K562 (cell line): Measurements from ENCODE around the gene HS3ST3A1. TPM values are rescaled to one million over a fixed set of nuclear protein-coding genes. Genes with fewer than 3 reads are reported as not detected.

Experiments
- DDX20 ChIP-seq: fragments of 450-650 bp; IDR thresholded peaks from 2 replicates; pipeline ENCODE4 v1.6.1; 2016; ENCODE audit warnings: missing genetic modification characterization, low read depth, mild to moderate bottlenecking, missing compliant biosample characterization, moderate library complexity
- DMBX1 ChIP-seq: fragments of 250-450 bp; sonication (Bioruptor Pico); IDR thresholded peaks from 2 replicates; pipeline ENCODE4 v1.8.0; 2022; ENCODE audit warnings: inconsistent platforms, mild to moderate bottlenecking, moderate library complexity, borderline replicate concordance
- E2F3 ChIP-seq: fragments of 250-450 bp; sonication (Bioruptor Pico); IDR thresholded peaks from 2 replicates; pipeline ENCODE4 v1.4.0; 2020; ENCODE audit warnings: mild to moderate bottlenecking
- ELF2 ChIP-seq: fragments of 250-450 bp; sonication (Bioruptor Pico); IDR thresholded peaks from 2 replicates; pipeline ENCODE4 v1.5.0; 2021; ENCODE audit warnings: mild to moderate bottlenecking
- MCM5 ChIP-seq: fragments of 450-650 bp; IDR thresholded peaks from 2 replicates; pipeline ENCODE4 v1.6.1; 2016; ENCODE audit warnings: low read depth
- MTA3 ChIP-seq: fragments of 450-650 bp; formaldehyde crosslinking; IDR thresholded peaks from 2 replicates; pipeline ENCODE4 v1.6.1; 2017; ENCODE audit warnings: mild to moderate bottlenecking, borderline replicate concordance
- MYNN ChIP-seq, 2 experiments: sonication (generic); formaldehyde crosslinking in 1 of 2; IDR thresholded peaks; 2 replicates each; pipeline versions ENCODE4 v1.5.0 to v1.6.1; 2016 to 2020; ENCODE audit warnings: antibody characterized with exemption in 1 of 2, missing genetic modification reagents in 1 of 2
- NONO ChIP-seq, 2 experiments: fragments of 200-400 bp in 1 of 2; fragments of 450-650 bp in 1 of 2; formaldehyde crosslinking in 1 of 2; IDR thresholded peaks; 2 replicates each; pipeline ENCODE4 v1.6.1; 2017; ENCODE audit warnings: low read depth in 2 of 2, mild to moderate bottlenecking in 2 of 2, moderate library complexity in 2 of 2, low read length in 1 of 2
- RERE ChIP-seq: sonication (generic); formaldehyde crosslinking; IDR thresholded peaks from 2 replicates; pipeline ENCODE4 v1.8.0; 2023; ENCODE audit warnings: missing genetic modification reagents, mild to moderate bottlenecking, borderline replicate concordance
- SNRNP70 ChIP-seq: fragments of 200-400 bp; formaldehyde crosslinking; optimal IDR thresholded peaks from 2 replicates; pipeline ENCODE3; 2017; ENCODE audit warnings: low read depth, low read length
- polyA plus RNA-seq, 8 experiments: library from polyadenylated mRNA; depleted of rRNA in 4 of 8; stranded (reverse) in 5 of 8; unstranded in 3 of 8; fragments of >200 nt; fragmentation: Nextera tagmentation in 2 of 8; fragmentation: Illumina TruSeq in 1 of 8; extraction: Ambion mirVana in 2 of 8; extraction: Trizol in 1 of 8; gene quantifications; 2 replicates each; pipeline versions ENCODE4 v1.2.1 to v1.2.3, GENCODE V29; 2011 to 2014; ENCODE audit warnings: inconsistent platforms in 1 of 8, missing spikeins in 1 of 8
- total RNA-seq, 7 experiments: library from RNA; depleted of rRNA in 6 of 7; stranded (reverse); fragments of >200 nt in 6 of 7; fragmentation: Illumina TruSeq in 2 of 7; extraction: Trizol in 2 of 7; gene quantifications; 2 replicates each; pipeline versions ENCODE4 v1.2.1 to v1.2.3, GENCODE V29; 2011 to 2021; ENCODE audit warnings: low replicate concordance in 1 of 7
- TF ChIP-seq, protein P1 (sequence below): fragments of 450-650 bp; IDR thresholded peaks from 2 replicates; pipeline ENCODE4 v1.7.1; 2018; ENCODE audit warnings: mild to moderate bottlenecking, low read depth; ENCODE audit not compliant: partially characterized antibody
- TF ChIP-seq, protein P2 (sequence below): IDR thresholded peaks from 2 replicates; pipeline ENCODE4 v1.6.1; 2014; ENCODE audit warnings: antibody characterized with exemption
- TF ChIP-seq, protein P3 (sequence below), 3 experiments: fragments of 200-800 bp in 1 of 3; fragments of 250-450 bp in 1 of 3; fragments of 450-650 bp in 1 of 3; sonication (Bioruptor Pico) in 1 of 3; sonication (Bioruptor generic) in 1 of 3; formaldehyde crosslinking in 1 of 3; IDR thresholded peaks; 2 replicates each; pipeline versions ENCODE4 v1.6.1 to v1.8.0; 2016 to 2022; ENCODE audit warnings: mild to moderate bottlenecking in 2 of 3, missing genetic modification characterization in 2 of 3, missing compliant biosample characterization in 1 of 3, moderate library complexity in 1 of 3

Gene HS3ST3A1
- total and polyA plus RNA-seq, 9 of the 15 experiments (the other 6 are each of a cell fraction or from before 2014, with no cell fraction given) = 0.25 to 14.8 (median 2.3) TPM

DNA sequence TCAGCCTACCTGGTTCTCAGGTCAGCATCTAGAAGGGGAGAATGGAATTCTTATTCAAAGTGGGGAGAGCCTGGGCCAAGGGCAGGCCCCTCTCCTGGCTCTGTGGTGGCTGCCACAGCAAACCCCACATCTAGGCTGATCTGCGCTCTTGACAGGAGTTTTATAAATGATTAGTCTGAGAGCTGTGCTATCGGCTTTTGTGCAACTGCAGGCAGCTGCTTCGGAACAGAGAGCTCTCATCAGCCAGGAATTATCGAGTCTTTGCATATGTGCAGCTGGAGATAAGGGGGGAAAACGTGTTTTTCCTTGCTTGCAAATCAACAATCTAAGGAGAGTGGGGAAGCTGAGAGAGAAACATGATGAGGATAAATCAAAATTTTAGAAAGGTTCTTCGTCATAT lies 91.7 kb downstream of the HS3ST3A1 start (continued):
- TF ChIP-seq RERE (CRISPR knock-in tag) = no peak
- TF ChIP-seq, protein P1, sequence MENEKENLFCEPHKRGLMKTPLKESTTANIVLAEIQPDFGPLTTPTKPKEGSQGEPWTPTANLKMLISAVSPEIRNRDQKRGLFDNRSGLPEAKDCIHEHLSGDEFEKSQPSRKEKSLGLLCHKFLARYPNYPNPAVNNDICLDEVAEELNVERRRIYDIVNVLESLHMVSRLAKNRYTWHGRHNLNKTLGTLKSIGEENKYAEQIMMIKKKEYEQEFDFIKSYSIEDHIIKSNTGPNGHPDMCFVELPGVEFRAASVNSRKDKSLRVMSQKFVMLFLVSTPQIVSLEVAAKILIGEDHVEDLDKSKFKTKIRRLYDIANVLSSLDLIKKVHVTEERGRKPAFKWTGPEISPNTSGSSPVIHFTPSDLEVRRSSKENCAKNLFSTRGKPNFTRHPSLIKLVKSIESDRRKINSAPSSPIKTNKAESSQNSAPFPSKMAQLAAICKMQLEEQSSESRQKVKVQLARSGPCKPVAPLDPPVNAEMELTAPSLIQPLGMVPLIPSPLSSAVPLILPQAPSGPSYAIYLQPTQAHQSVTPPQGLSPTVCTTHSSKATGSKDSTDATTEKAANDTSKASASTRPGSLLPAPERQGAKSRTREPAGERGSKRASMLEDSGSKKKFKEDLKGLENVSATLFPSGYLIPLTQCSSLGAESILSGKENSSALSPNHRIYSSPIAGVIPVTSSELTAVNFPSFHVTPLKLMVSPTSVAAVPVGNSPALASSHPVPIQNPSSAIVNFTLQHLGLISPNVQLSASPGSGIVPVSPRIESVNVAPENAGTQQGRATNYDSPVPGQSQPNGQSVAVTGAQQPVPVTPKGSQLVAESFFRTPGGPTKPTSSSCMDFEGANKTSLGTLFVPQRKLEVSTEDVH = no peak
- TF ChIP-seq MTA3 = peak; percentile 70; the same call in 1 of the 2 replicates
- TF ChIP-seq, protein P2, sequence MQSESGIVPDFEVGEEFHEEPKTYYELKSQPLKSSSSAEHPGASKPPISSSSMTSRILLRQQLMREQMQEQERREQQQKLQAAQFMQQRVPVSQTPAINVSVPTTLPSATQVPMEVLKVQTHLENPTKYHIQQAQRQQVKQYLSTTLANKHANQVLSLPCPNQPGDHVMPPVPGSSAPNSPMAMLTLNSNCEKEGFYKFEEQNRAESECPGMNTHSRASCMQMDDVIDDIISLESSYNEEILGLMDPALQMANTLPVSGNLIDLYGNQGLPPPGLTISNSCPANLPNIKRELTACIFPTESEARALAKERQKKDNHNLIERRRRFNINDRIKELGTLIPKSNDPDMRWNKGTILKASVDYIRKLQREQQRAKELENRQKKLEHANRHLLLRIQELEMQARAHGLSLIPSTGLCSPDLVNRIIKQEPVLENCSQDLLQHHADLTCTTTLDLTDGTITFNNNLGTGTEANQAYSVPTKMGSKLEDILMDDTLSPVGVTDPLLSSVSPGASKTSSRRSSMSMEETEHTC = peak; percentile 67; the same call in 1 of the 2 replicates
- TF ChIP-seq MCM5 = no peak
- no peak for TF ChIP-seq SNRNP70
- no peak for TF ChIP-seq ELF2 (CRISPR knock-in tag)
- TF ChIP-seq, protein P3, sequence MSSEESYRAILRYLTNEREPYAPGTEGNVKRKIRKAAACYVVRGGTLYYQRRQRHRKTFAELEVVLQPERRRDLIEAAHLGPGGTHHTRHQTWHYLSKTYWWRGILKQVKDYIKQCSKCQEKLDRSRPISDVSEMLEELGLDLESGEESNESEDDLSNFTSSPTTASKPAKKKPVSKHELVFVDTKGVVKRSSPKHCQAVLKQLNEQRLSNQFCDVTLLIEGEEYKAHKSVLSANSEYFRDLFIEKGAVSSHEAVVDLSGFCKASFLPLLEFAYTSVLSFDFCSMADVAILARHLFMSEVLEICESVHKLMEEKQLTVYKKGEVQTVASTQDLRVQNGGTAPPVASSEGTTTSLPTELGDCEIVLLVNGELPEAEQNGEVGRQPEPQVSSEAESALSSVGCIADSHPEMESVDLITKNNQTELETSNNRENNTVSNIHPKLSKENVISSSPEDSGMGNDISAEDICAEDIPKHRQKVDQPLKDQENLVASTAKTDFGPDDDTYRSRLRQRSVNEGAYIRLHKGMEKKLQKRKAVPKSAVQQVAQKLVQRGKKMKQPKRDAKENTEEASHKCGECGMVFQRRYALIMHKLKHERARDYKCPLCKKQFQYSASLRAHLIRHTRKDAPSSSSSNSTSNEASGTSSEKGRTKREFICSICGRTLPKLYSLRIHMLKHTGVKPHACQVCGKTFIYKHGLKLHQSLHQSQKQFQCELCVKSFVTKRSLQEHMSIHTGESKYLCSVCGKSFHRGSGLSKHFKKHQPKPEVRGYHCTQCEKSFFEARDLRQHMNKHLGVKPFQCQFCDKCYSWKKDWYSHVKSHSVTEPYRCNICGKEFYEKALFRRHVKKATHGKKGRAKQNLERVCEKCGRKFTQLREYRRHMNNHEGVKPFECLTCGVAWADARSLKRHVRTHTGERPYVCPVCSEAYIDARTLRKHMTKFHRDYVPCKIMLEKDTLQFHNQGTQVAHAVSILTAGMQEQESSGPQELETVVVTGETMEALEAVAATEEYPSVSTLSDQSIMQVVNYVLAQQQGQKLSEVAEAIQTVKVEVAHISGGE (CRISPR knock-in tag; IDR thresholded peaks at IDR 0.05) = peak in 1 of 3 experiments; percentile 79; a peak in 2 of 6 replicates
- no peak for TF ChIP-seq DDX20 (tag)
- TF ChIP-seq MYNN (IDR thresholded peaks at IDR 0.05) = peak; percentile 57; the same call in 1 of the 2 replicates
- no peak for TF ChIP-seq MYNN (CRISPR knock-in tag; IDR thresholded peaks at IDR 0.05)
- TF ChIP-seq DMBX1 (CRISPR knock-in tag) = peak; percentile 89
- TF ChIP-seq E2F3 = no peak
- TF ChIP-seq NONO (IDR thresholded peaks at IDR 0.05; ENCODE audit: low read depth in 2 of 2, low read length in 1 of 2) = peak in 1 of 2 experiments; percentile 71; a peak in 1 of 4 replicates
